NCI-H748 (cell line): ENCODE data around the gene HOXD1.

Experiments
- DNase-seq: peaks from one replicate; lab custom pipeline; 2025; ENCODE audit not compliant: unreplicated experiment; lab: John Stamatoyannopoulos, UW

HOXD1 gene

GRCh38 chr2:176178757-176179295 lies 9.6 kb upstream of the HOXD1 start:
- no peak for DNase-seq

GRCh38 chr2:176181551-176181950 lies 6.9 kb upstream of the HOXD1 start:
- DNase-seq: no peak

GRCh38 chr2:176182671-176183070 lies 5.8 kb upstream of the HOXD1 start:
- no peak for DNase-seq

- no peak for DNase-seq
Observed at GRCh38 chr2:176184749-176185148, 3.7 kb upstream of the HOXD1 start.

GRCh38 chr2:176186024-176186423 lies 2.4 kb upstream of the HOXD1 start:
- DNase-seq: no peak

- peak; percentile 75 for DNase-seq
Observed at GRCh38 chr2:176187200-176187898, 1.1 kb upstream of the HOXD1 start.

GRCh38 chr2:176188774-176189680 lies 559 bp downstream of the HOXD1 start:
- peak; percentile 76 for DNase-seq

- DNase-seq: peak; percentile 51
Observed at GRCh38 chr2:176189681-176190641, 1.5 kb downstream of the HOXD1 start.

- DNase-seq: no peak
Observed at GRCh38 chr2:176192351-176192750, 3.9 kb downstream of the HOXD1 start.

- DNase-seq: no peak
Observed at GRCh38 chr2:176193048-176193447, 4.6 kb downstream of the HOXD1 start.

- no peak for DNase-seq
Observed at GRCh38 chr2:176199902-176200301, 11.4 kb downstream of the HOXD1 start.

- DNase-seq: no peak
Observed at GRCh38 chr2:176200971-176201370, 12.5 kb downstream of the HOXD1 start.

- DNase-seq: no peak
Observed at GRCh38 chr2:176202491-176202890, 14.0 kb downstream of the HOXD1 start.

GRCh38 chr2:176205126-176205525 lies 16.7 kb downstream of the HOXD1 start:
- no peak for DNase-seq

- no peak for DNase-seq
Observed at GRCh38 chr2:176206136-176206535, 17.7 kb downstream of the HOXD1 start.

- DNase-seq: no peak
Observed at GRCh38 chr2:176206682-176207081, 18.2 kb downstream of the HOXD1 start.

GRCh38 chr2:176211110-176211509 lies 22.6 kb downstream of the HOXD1 start:
- no peak for DNase-seq

GRCh38 chr2:176212276-176212675 lies 23.8 kb downstream of the HOXD1 start:
- DNase-seq: no peak

GRCh38 chr2:176213406-176213805 lies 24.9 kb downstream of the HOXD1 start:
- no peak for DNase-seq

- no peak for DNase-seq
Observed at GRCh38 chr2:176227874-176228273, 39.4 kb downstream of the HOXD1 start.

GRCh38 chr2:176234156-176234555 lies 45.7 kb downstream of the HOXD1 start:
- DNase-seq: no peak
